C4-2B (cell line): Measurements from ENCODE around the gene HYAL3.

Experiments
- H3K27ac ChIP-seq: fragments of 450-650 bp; 2 replicates; pipeline ENCODE4 v1.5.1; 2017
- ZFX ChIP-seq: fragments of 450-650 bp; IDR thresholded peaks from 2 replicates; pipeline ENCODE4 v1.6.1; 2017
- TF ChIP-seq, protein P1 (sequence below): fragments of 450-650 bp; conservative IDR thresholded peaks from 2 replicates; pipeline ENCODE4 v1.5.1; 2017; ENCODE audit warnings: mild to moderate bottlenecking

Gene HYAL3

DNA sequence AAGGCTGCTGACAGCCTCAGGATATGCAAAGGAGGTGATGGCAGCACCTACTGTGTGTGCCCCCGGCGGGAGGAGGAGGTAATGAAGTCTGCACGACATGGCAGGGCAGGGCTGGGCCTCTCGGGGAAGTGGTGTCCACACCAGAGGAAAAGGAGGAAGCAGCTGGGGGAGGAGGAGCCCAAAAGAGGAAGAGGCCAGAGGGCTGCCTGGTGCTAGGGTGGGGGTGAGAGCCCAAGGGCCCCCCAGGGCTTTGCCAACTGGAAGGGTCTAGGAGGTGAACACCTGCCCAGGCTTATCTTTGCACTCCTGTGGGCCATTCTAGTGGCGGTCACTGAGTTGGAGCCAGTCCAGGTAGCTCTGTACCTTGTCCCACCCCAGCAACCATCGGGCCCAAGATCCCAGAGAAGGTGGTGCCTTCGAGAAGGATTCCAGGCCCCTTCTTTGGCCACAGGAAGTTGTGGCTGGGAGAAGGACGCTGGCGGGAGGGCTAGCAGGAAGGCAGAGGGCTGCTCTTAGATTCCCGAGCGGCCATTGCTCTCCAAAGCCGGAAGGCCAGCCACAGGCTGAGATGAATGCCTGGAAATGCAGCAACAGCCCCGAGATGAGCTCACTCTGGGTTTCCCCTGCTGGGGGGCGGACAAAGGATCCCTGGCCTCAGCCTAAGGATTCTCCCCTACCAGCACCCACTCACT is 56.2 kb downstream of the HYAL3 start:
- no peak overlapping the region for H3K27ac ChIP-seq
- no peak for TF ChIP-seq ZFX
- TF ChIP-seq, protein P1, sequence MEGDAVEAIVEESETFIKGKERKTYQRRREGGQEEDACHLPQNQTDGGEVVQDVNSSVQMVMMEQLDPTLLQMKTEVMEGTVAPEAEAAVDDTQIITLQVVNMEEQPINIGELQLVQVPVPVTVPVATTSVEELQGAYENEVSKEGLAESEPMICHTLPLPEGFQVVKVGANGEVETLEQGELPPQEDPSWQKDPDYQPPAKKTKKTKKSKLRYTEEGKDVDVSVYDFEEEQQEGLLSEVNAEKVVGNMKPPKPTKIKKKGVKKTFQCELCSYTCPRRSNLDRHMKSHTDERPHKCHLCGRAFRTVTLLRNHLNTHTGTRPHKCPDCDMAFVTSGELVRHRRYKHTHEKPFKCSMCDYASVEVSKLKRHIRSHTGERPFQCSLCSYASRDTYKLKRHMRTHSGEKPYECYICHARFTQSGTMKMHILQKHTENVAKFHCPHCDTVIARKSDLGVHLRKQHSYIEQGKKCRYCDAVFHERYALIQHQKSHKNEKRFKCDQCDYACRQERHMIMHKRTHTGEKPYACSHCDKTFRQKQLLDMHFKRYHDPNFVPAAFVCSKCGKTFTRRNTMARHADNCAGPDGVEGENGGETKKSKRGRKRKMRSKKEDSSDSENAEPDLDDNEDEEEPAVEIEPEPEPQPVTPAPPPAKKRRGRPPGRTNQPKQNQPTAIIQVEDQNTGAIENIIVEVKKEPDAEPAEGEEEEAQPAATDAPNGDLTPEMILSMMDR: no peak
